Tongue (tissue), 2 donors: ENCODE results near the gene CTNS. TPM values are rescaled to one million over a fixed set of nuclear protein-coding genes. Genes with fewer than 3 reads are reported as not detected.

Experiments used
- DNase-seq: peaks from one replicate; pipeline ENCODE4 v3.0.0-alpha.2; 2015
- total RNA-seq: library from RNA; depleted of rRNA; stranded (reverse); fragments of >200 nt; gene quantifications from one replicate; pipeline ENCODE4 v1.2.3, GENCODE V29; 2014

Gene CTNS
- total RNA-seq, result 14.7 TPM

GRCh38 chr17:3636154-3636907, at the start of gene CTNS, which contains the start of gene SHPK:
CTNS (plus strand) TSS chr17:3636760; CDS start chr17:3640207, 3,447 bp downstream.
SHPK (minus strand) TSS chr17:3636250; CDS start chr17:3636219, 31 bp downstream.
- peak; percentile 99 for DNase-seq

DNA sequence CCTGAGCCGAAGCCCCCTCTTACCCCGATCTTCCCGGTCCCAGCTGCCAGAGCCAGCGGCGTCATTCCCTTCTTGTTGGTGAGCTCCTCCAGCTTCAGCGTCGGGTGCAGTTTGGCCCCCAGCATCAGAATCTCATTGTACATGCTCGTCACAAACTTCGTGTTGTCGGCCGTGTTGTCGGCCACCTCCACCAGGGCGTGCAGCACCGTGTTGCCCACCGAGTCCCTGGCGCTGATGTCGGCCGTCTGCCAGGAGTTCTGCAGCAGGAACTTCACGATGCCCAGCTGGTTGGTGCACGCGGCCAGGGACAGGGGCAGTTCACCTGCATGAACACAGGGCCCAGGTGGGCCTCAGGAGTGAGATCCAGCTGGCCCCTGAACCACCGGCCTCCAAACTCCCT, 46.8 kb upstream of the CTNS start:
- no peak for DNase-seq

- DNase-seq, result no peak
Measured at GRCh38 chr17:3590231-3590630, 46.3 kb upstream of the CTNS start.

DNA sequence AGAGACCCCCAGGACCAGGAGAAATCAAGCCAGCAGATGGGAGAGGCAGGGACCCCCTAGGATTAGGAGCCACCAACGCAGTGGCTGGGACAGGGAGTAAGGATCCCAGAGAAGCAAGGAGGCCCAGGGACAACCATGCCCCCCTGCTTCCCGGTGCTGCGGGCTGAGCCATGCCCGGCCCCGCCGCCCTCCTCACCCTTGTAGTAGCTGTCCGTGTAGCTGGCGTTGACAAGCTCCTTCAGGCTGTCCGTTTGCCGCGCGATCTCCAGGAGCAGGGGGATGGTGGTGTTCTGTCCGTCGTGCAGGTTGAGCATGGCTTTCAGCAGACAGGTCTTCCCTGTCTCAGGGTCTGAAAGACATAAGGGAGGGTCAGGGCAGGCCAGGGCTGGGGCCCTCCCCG, 45.8 kb upstream of the CTNS start:
- no peak for DNase-seq

DNA sequence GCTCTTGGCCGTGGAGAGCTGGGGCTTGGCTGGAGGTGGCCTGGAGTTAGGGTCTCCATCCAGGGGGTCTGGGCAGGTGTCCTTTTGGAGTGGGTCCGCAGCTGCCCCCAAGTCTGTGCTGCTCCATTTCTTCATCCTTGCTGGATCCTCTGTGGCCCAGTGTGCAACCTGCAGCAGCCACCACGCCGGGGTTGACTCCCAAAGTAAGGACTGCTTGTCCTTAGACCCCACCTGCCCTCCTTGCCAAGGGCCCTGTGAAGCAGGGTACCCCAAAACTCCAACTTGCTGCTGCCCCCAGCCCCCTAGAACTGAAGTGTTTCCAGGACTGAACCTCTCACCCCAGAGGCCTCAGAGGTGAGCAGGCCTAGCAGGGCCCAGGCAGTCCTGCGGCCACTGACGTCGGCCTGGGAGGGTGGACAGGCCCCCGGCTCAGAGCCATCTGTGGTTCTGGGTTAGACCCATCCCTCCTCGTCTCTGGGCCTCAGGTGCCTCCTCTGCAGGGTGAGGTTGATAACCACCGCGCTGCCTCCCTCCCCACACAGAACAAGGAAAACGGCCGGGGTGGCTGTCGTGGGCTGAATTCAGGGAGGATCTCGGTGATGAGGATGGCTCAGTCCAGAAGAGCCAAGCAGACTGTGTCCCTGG, 44.2 kb upstream of the CTNS start:
- no peak for DNase-seq

GRCh38 chr17:3593384-3593783, 43.2 kb upstream of the CTNS start:
- no peak for DNase-seq

- peak; percentile 87 for DNase-seq
Measured at GRCh38 chr17:3594051-3594800, 42.3 kb upstream of the CTNS start.

DNA sequence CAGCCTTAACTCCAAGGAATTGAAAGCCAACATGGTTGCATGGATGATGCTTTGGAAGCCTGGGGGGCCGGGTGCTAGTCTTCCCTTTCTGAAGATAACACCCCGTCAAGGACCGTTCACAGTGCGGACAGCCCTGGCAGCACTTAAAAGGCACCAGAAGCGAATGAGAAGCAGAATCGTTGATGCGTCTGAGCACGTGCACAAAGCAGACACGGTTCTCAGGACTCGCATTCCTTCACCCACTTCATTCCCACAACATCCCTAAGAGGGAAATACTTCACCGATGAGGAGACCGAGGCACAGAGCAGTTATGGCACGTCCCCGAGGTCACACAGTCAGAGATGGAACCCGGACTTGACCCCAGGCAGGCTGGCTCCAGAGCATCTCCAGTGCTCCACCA, 41.6 kb upstream of the CTNS start:
- peak; percentile 17 for DNase-seq

DNA sequence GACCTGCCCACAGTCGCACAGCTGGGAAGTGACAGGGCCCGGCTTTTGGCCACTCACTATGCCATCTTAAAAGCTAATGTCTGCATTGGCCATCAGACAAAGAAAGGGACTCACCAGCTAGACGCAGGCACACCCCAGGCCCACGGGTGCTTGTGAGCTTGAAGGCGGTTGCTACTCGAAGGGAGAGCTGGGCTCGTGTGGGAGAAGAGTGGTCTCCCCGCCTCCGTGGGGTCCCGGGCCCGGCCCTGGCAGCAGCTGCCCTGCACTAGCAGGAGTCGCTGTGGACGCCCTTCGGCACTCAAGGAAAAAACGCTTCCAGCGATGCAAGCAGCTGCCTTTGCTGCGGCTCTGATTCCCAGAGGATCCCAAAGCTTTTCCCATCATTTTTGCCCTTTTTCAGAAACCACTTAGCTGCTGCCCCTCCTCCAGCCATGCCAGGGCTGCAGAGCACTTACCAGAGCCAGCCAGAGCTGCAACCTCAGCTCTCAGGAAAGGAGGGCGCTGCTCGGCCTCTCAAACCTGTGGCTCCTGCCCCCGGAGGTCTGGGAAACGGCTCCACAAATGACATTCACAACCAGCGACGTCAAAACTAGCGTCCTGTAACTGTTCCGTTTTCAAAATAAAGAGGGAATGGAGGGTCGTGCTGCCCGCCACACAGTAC, 39.6 kb upstream of the CTNS start:
- peak; percentile 78 for DNase-seq

GRCh38 chr17:3598078-3598477, 38.5 kb upstream of the CTNS start:
- no peak for DNase-seq

DNA sequence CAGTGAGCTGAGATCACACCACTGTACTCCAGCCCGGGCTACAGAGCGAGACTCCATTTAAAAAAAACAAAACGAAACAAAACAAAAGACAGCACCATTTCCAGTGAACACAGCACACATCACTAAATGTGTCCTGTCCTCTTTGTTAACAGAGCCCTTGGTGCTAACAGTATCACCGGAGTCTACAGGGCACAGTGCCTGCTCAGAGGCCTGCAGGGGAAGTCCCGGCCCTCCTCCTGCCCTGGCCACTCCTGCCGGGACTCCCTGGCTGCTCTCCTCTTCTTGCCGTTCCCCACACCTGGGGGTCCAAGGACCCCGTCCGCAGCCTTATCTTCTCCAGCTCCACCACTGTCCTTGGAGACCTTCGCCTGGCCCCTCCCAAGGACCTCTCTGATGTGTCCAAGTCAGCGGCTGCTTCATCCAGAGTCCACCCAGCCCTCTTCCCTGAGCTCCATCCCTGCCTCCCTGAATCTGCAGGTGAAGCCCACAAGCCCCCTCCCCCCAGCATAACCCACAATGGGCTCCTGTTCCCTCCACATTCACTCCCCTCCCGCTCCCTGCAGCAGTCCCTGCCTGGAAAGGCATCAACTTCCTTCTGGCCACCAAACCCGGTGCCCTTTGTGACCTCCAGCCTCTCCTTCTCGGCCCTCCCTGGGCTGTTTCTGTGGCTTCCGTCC, 35.9 kb upstream of the CTNS start:
- DNase-seq, result no peak

- peak; percentile 37 for DNase-seq
Measured at GRCh38 chr17:3602499-3602898, 34.1 kb upstream of the CTNS start.

GRCh38 chr17:3603119-3603869, 33.3 kb upstream of the CTNS start:
- DNase-seq, result no peak

DNA sequence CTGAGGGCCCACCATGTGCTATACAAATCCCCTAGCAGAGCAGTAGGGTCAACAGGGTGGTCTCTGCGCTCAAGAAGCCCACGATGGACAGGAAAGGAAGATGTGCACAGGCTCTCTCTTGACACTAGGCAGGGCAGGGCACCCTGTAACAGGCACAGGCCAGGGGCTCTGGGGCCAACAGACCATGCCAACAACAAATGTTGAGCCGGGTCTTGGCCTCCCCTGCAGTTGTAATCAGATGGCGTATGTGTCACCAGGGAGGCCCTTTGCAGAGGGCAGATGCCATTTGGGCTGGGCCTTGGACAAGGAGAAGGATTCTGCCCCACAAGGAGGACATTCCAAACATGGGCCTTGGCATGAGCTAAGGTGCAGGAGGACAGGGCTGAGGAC, 32.7 kb upstream of the CTNS start:
- DNase-seq, result no peak

- no peak for DNase-seq
Measured at GRCh38 chr17:3609689-3610088, 26.9 kb upstream of the CTNS start.

- no peak for DNase-seq
Measured at GRCh38 chr17:3610523-3610922, 26.0 kb upstream of the CTNS start.

- DNase-seq, result no peak
Measured at GRCh38 chr17:3613124-3613523, 23.4 kb upstream of the CTNS start.

DNA sequence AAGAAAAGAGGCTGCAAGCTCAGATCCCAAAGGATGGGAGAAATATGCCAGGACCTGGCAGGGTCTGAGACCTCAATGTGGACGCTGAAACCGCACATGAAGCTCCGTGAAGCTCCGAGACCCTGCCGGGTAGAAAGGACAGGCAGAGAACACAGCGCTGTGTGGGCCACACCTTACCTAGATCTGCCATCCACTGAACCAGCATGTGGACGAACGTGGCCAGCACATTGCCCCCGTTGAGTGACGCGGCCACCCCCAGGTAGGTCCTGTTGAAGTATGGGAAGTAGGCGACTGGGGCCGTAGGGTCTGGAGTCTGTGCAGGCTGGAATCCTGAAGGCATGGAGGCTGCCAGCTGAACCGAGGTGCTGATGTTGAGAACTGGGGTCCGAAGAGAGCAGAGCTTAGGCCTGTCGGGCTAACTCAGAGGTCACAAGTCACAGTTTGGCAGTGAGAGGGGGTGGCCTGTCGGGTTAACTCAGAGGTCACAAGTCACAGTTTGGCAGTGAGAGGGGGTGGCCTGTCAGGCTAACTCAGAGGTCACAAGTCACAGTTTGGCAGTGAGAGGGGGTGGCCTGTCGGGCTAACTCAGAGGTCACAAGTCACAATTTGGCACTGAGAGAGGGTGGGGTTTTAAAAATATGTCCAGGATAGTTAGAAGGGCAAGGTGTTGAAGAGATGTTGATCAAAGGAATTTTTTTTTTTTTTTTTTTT, 21.2 kb upstream of the CTNS start:
- DNase-seq, result no peak

- DNase-seq, result no peak
Measured at GRCh38 chr17:3621146-3621720, 15.3 kb upstream of the CTNS start.

DNA sequence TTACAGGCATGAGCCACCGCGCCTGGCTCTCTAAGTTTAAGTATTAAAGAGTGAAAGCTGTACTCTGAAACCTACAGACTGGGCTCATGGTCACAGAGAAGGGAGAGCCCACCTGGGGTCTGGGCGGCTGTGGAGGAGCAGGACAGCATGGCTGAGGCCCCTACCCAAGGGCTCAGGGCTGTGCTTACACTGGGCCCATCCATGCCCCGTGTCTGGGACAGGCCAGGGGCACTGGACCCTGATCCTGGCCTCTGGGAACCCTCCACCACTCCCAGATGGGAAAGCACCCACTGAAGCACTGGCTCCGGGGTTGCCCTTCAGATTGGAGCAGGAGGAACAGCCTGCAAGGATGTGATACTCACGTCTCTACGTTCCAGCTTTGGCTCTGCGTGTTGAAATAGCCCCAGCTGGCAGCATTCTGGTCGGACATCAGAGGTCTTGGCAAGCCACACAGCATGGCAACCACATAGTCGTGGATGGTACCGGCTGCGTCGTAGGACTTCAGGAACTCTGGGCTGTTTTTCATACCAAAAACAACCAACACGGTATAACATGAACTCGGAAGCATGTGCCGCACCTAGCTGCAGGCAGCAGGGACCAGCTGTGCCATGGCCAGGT, 13.5 kb upstream of the CTNS start:
- no peak for DNase-seq
